Esophagus squamous epithelium (tissue), 5 donors: ENCODE measurements around the gene CLTCL1. TPM values are rescaled to one million over a fixed set of nuclear protein-coding genes. Genes with fewer than 3 reads are reported as not detected.

ENCODE experiments used
- DNase-seq: peaks from one replicate; lab custom pipeline; 2025; lab: John Stamatoyannopoulos, UW
- H3K27ac ChIP-seq, 4 donors: fragments of 200-600 bp; sonication (generic); one replicate each; pipeline ENCODE4 v1.5.1; 2016 to 2019; ENCODE audit warnings: mild to moderate bottlenecking in 1 of 4
- H3K27me3 ChIP-seq, 4 donors: fragments of 200-600 bp; sonication (generic); 1 replicate in 3 of 4; 2 replicates in 1 of 4; pipeline versions ENCODE4 v1.5.1 to v1.6.0; 2017 to 2021; ENCODE audit warnings: antibody characterized with exemption in 1 of 4
- H3K36me3 ChIP-seq, 3 donors: fragments of 200-600 bp; sonication (generic); one replicate each; pipeline ENCODE4 v1.5.1; 2016 to 2019
- H3K4me1 ChIP-seq, 3 donors: fragments of 200-600 bp; sonication (generic); one replicate each; pipeline ENCODE4 v1.5.1; 2017 to 2019
- H3K4me3 ChIP-seq, 4 donors: fragments of 200-600 bp; sonication (generic); 1 replicate in 3 of 4; 2 replicates in 1 of 4; pipeline ENCODE4 v1.5.1; 2016 to 2019; ENCODE audit warnings: mild to moderate bottlenecking in 2 of 4, moderate library complexity in 1 of 4
- H3K9me3 ChIP-seq, 3 donors: fragments of 200-600 bp; sonication (generic); one replicate each; pipeline ENCODE4 v1.5.1; 2016 to 2019
- CTCF ChIP-seq, 6 experiments: fragments of 450-650 bp in 4 of 6; fragments of 200-600 bp in 2 of 6; sonication (generic) in 2 of 6; IDR thresholded peaks; one replicate each; pipeline ENCODE4 v1.5.1; 2016 to 2019; ENCODE audit warnings: antibody characterized with exemption in 6 of 6, mild to moderate bottlenecking in 4 of 6, moderate library complexity in 4 of 6
- POLR2A ChIP-seq, 4 donors: fragments of 450-650 bp; IDR thresholded peaks; one replicate each; pipeline ENCODE4 v1.6.1; 2017; ENCODE audit warnings: antibody characterized with exemption in 4 of 4, mild to moderate bottlenecking in 4 of 4, moderate library complexity in 3 of 4
- WGBS, 2 donors: methylation state at CpG; one replicate each; pipeline ENCODE4 v1.1.5; 2018; 5-methylcytosine and 5-hydroxymethylcytosine counted together
- intact Hi-C: fragments of 100-400 bp; cut with DNase I; formaldehyde crosslinking; loops from one replicate; pipeline ENCODE4 v1.15.0; 2022
- total RNA-seq, 4 donors: library from RNA; depleted of rRNA; stranded (reverse); fragments of >200 nt; gene quantifications; one replicate each; pipeline ENCODE4 v1.1.0, GENCODE V29; 2016
- donor health status: DM: yes; HTN: yes; CAD: no.

The CLTCL1 gene
- total RNA-seq, 4 donors from 2014 or later, result 3.0 to 7.7 (median 5.1) TPM

- H3K36me3 ChIP-seq, result no peaks in the 10 kb centered on the region
- intact Hi-C loops, result no loop called here
- DNase-seq, result no peak
- H3K9me3 ChIP-seq, result peaks cover 0 to 6% (median 0%) of the 10 kb centered on the region in 3 donors
- no peak overlapping the region for H3K27ac ChIP-seq
- TF ChIP-seq POLR2A (IDR thresholded peaks at IDR 0.05), result no peak
- TF ChIP-seq CTCF (IDR thresholded peaks at IDR 0.05), result no peak
- H3K27me3 ChIP-seq, result peaks cover 7 to 80% (median 27%) of the 10 kb centered on the region in 4 donors
- WGBS, 2 donors, result 53 to 67% methylated on average over 7 to 8 of the region's 11 CpGs
- peaks cover 6 to 21% (median 18%) of the 10 kb centered on the region in 3 donors for H3K4me1 ChIP-seq
- no peak overlapping the region for H3K4me3 ChIP-seq
Measured at GRCh38 chr22:19152942-19153883, 138.3 kb downstream of the CLTCL1 start.

- no peak for TF ChIP-seq CTCF (IDR thresholded peaks at IDR 0.05)
- TF ChIP-seq POLR2A (IDR thresholded peaks at IDR 0.05), result no peak
- intact Hi-C loops, result no loop called here
- DNase-seq, result no peak
- no peak overlapping the region for H3K27ac ChIP-seq
- peaks cover 0 to 6% (median 0%) of the 10 kb centered on the region in 3 donors for H3K9me3 ChIP-seq
- no peak overlapping the region for H3K4me3 ChIP-seq
- H3K36me3 ChIP-seq, result no peaks in the 10 kb centered on the region
- peaks cover 7 to 93% (median 27%) of the 10 kb centered on the region in 4 donors for H3K27me3 ChIP-seq
- WGBS, 2 donors, result 41 to 62% methylated on average over 6 to 8 of the region's 10 CpGs
- peaks cover 6 to 21% (median 18%) of the 10 kb centered on the region in 3 donors for H3K4me1 ChIP-seq
Measured at GRCh38 chr22:19151329-19152191, 140.0 kb downstream of the CLTCL1 start.

GRCh38 chr22:19150482-19151328, 140.8 kb downstream of the CLTCL1 start:
- Histone ChIP-seq H3K27ac (no peak overlapping the region), H3K27me3 (peaks cover 7 to 85% (median 27%) of the 10 kb centered on the region in 4 donors), H3K9me3 (peaks cover 0 to 6% (median 0%) of the 10 kb centered on the region in 3 donors), H3K4me3 (peak overlapping the region in 2 of 4 donors; percentile 41 to 59), H3K36me3 (no peaks in the 10 kb centered on the region), H3K4me1 (peaks cover 6 to 21% (median 18%) of the 10 kb centered on the region in 3 donors)
- intact Hi-C loops, result no loop called here
- TF ChIP-seq POLR2A (IDR thresholded peaks at IDR 0.05), result no peak
- WGBS, 2 donors, result 14 to 40% methylated on average over 18 to 26 of the region's 68 CpGs
- no peak for DNase-seq

GRCh38 chr22:19149991-19150390, 141.5 kb downstream of the CLTCL1 start, which contains the start of gene GSC2:
TSS of gene GSC2 (minus strand) at chr22:19150292. CDS start at chr22:19150283, 9 bp downstream.
- WGBS, 2 donors, result no CpG with 5 or more reads among the region's 59 CpGs
- intact Hi-C loops, result no loop called here

More at GRCh38 chr22:19149991-19150390, 141.5 kb downstream of the CLTCL1 start, which contains the start of gene GSC2:
- H3K4me3 ChIP-seq, result peak within 1 kb of the TSS; percentile 5 to 59 (median 30)
- peaks cover 7 to 78% (median 27%) of the 10 kb centered on the region in 4 donors for H3K27me3 ChIP-seq
- H3K4me1 ChIP-seq, result peaks cover 6 to 22% (median 18%) of the 10 kb centered on the region in 3 donors
- TF ChIP-seq POLR2A (IDR thresholded peaks at IDR 0.05) (no peak), CTCF (IDR thresholded peaks at IDR 0.05) (no peak)
- no peak for DNase-seq
- no peak within 1 kb of the TSS for H3K27ac ChIP-seq
- H3K9me3 ChIP-seq, result peaks cover 0 to 6% (median 0%) of the 10 kb centered on the region in 3 donors
- H3K36me3 ChIP-seq, result no peaks in the 10 kb centered on the region
